Measurements from ENCODE around the gene MED8. TPM values are rescaled to one million over a fixed set of nuclear protein-coding genes. Genes with fewer than 3 reads are reported as not detected.

The MED8 gene
- total and polyA plus RNA-seq, 2 of the 4 experiments (the other 2 are of a cell fraction) = 61.1 to 120 TPM

DNA sequence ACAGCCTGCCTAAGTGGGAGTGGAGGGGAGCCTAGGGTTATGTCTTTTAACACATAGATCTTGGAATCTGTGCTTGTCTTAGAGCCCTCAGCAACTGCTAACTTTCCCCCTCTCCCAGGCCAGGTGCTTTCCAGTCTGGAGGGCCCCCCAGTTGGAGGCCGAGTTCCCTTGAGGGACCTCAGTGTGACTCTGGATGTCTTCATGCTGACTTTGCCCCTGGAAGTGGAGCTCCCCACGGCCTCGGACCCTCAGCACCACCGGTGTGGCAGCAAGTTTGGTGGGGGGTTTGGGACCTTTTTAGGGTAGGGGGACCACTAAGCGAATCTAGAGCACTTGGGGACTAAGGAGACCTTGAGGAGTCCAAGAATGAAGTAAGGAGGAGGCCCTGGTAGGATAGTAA, 41.2 kb upstream of the MED8 start:
- Histone ChIP-seq H4K5ac (ENCODE audit: low read depth, low read length) (no peak overlapping the region), H3K14ac (replicated peaks; ENCODE audit: low read depth, low read length) (no peak overlapping the region), H3K36me3 (ENCODE audit: control insufficient read depth, insufficient read depth, low read length) (peaks cover 86% of the 10 kb centered on the region), H4K91ac (ENCODE audit: insufficient read depth, low read depth, low read length) (no peak overlapping the region), H3K18ac (ENCODE audit: low read depth, low read length) (no peak overlapping the region), H3K4me3 (ENCODE audit: insufficient read depth, low read depth, low read length) (no peak overlapping the region), H2AK5ac (ENCODE audit: low read depth, low read length) (no peak overlapping the region), H3K27me3 (ENCODE audit: control insufficient read depth, insufficient read depth, low read length) (no peaks in the 10 kb centered on the region), H3K56ac (ENCODE audit: extremely low read depth, insufficient read depth, low read length) (no peak overlapping the region), H3K4ac (ENCODE audit: low read depth, low read length) (no peak overlapping the region), H3K23ac (ENCODE audit: low read depth, low read length) (no peak overlapping the region), H3K4me2 (ENCODE audit: low read depth, low read length) (no peak overlapping the region), H2AFZ (replicated peaks; ENCODE audit: low read length, poor library complexity) (no peak overlapping the region), H2BK5ac (ENCODE audit: low read depth, low read length, poor library complexity, severe bottlenecking) (no peak overlapping the region), H4K8ac (ENCODE audit: low read depth in 2 of 2, low read length in 2 of 2) (no peak overlapping the region), H3K4me1 (ENCODE audit: control insufficient read depth, insufficient read depth, low read length) (no peaks in the 10 kb centered on the region), H3K9me1 (ENCODE audit: insufficient read depth, low read length) (0 out of 2 replicates have a peak, but pooled peaks cover 6% of the 10 kb centered on the region), H2BK20ac (ENCODE audit: low read depth, low read length) (no peak overlapping the region), H2BK120ac (ENCODE audit: low read depth, low read length) (no peak overlapping the region), H2AK9ac (replicated peaks; ENCODE audit: low read depth, low read length, poor library complexity) (peak overlapping the region; percentile 9), H3K79me1 (ENCODE audit: low read depth in 1 of 2, low read length in 2 of 2) (peaks cover 0 to under 1% of the 10 kb centered on the region in 2 experiments; a peak in 1 of 4 replicates), H2BK15ac (ENCODE audit: low read depth, low read length) (no peak overlapping the region), H3K9ac (ENCODE audit: low read depth, low read length) (no peak overlapping the region), H4K20me1 (ENCODE audit: insufficient read depth, low read length) (no peaks in the 10 kb centered on the region), H3K27ac (ENCODE audit: insufficient read depth, low read length) (no peak overlapping the region), H3K9me3 (ENCODE audit: control insufficient read depth, insufficient read depth, low read length) (no peaks in the 10 kb centered on the region)
- ATAC-seq (ENCODE audit: low read depth) (no peak), DNase-seq (no peak)
- POLR2A ChIA-PET (ENCODE audit: unreplicated experiment) = no interaction called here
- dilution Hi-C loops (cut with HindIII; ENCODE audit: low sequenced_read_pairs, unreplicated experiment) (no loop called here), intact Hi-C loops (cut with micrococcal nuclease) (no loop called here), in situ Hi-C loops (cut with MboI; ENCODE audit: low sequenced_read_pairs) (no loop called here)
- BruUV-seq (replicated peaks) = no TSS peak
- no peak for TF ChIP-seq BHLHE40 (IDR thresholded peaks at IDR 0.05; ENCODE audit: low read depth, low read length)
- no peak for TF ChIP-seq ELK1 (IDR thresholded peaks at IDR 0.05; ENCODE audit: borderline replicate concordance, low read depth, low read length)
- TF ChIP-seq RFX5 (IDR thresholded peaks at IDR 0.05; ENCODE audit: low read depth, low read length) = no peak
- TF ChIP-seq POLR2A (IDR thresholded peaks at IDR 0.05; ENCODE audit: low read depth, low read length) = no peak
- no peak for TF ChIP-seq CHD1 (IDR thresholded peaks at IDR 0.05; ENCODE audit: low read depth, low read length)
- TF ChIP-seq SMC3 (IDR thresholded peaks at IDR 0.05; ENCODE audit: low read depth, low read length) = no peak
- no peak for TF ChIP-seq FOS (IDR thresholded peaks at IDR 0.05; ENCODE audit: low read depth, low read length)
- no peak for TF ChIP-seq RCOR1 (IDR thresholded peaks at IDR 0.05; ENCODE audit: insufficient replicate concordance, low read length)
- TF ChIP-seq MXI1 (IDR thresholded peaks at IDR 0.05; ENCODE audit: borderline replicate concordance, low read depth, low read length) = no peak
- TF ChIP-seq, protein P1, sequence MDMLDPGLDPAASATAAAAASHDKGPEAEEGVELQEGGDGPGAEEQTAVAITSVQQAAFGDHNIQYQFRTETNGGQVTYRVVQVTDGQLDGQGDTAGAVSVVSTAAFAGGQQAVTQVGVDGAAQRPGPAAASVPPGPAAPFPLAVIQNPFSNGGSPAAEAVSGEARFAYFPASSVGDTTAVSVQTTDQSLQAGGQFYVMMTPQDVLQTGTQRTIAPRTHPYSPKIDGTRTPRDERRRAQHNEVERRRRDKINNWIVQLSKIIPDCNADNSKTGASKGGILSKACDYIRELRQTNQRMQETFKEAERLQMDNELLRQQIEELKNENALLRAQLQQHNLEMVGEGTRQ (IDR thresholded peaks at IDR 0.05; ENCODE audit: low read depth, low read length) = no peak
- no peak for TF ChIP-seq MAZ (IDR thresholded peaks at IDR 0.05; ENCODE audit: borderline replicate concordance, low read depth, low read length)
- TF ChIP-seq CTCF (conservative IDR thresholded peaks at IDR 0.05; ENCODE audit: low read depth, low read length) = no peak
- TF ChIP-seq NFE2L2 (IDR thresholded peaks at IDR 0.05; ENCODE audit: low read depth, low read length) = no peak
- no peak for TF ChIP-seq RAD21 (IDR thresholded peaks at IDR 0.05; ENCODE audit: low read length)
- no peak for TF ChIP-seq CEBPB (IDR thresholded peaks at IDR 0.05; ENCODE audit: low read depth, low read length)
- no peak for TF ChIP-seq MAFK (IDR thresholded peaks at IDR 0.05; ENCODE audit: low read depth, low read length)
- 100% methylated on average over 1 of the region's 5 CpGs; no CpG with 5 or more reads in 1 of the 2 experiments for WGBS, 2 experiments (ENCODE audit: extremely low coverage in 2 of 2, insufficient read length in 1 of 2)
- CTCF ChIA-PET = interaction anchor here (1.2 kb wide), 1 partner anchor 204 kb away, joined by 3 read pairs; no protein-coding TSS in a partner anchor

Data from IMR-90 (cell line).